GM12878 (cell line): Measurements from ENCODE around the gene EIF2S1. TPM values are rescaled to one million over a fixed set of nuclear protein-coding genes. Genes with fewer than 3 reads are reported as not detected.

Experiments
- ATAC-seq: fragments of 200-7000 bp; cut with Tn5 transposase; 3 replicates; pipeline ENCODE4 v1.9.1; 2020; ENCODE audit warnings: mild to moderate bottlenecking, moderate library complexity
- BruUV-seq: library from RNA; stranded (reverse); fragments of 400-500 nt; replicated peaks from 2 replicates; lab custom pipeline; 2021; lab: Mats Ljungman, UMichigan
- CTCF ChIA-PET: fragments of 300-600 bp; sonication (Branson Sonifier 250); formaldehyde crosslinking; extraction: SDS; loops from one replicate; lab custom pipeline; 2021; ENCODE audit warnings: inconsistent platforms; lab: Yijun Ruan, JAX
- POLR2A ChIA-PET: fragments of 350-600 bp; formaldehyde crosslinking; extraction: SDS; loops from one replicate; lab custom pipeline; 2021; ENCODE audit warnings: inconsistent platforms; lab: Charles Lee
- RAD21 ChIA-PET: fragments of 300-600 bp; sonication (Branson Sonifier 250); formaldehyde crosslinking; loops from one replicate; lab custom pipeline; 2023; ENCODE audit warnings: antibody characterized with exemption; ENCODE audit not compliant: unreplicated experiment; lab: Charles Lee
- SMC1A ChIA-PET: fragments of 300-600 bp; sonication (Branson Sonifier 250); formaldehyde crosslinking; loops from one replicate; lab custom pipeline; 2023; ENCODE audit not compliant: unreplicated experiment, uncharacterized antibody; lab: Charles Lee
- DNase-seq: peaks from one replicate; pipeline ENCODE4 v3.0.0-alpha.2; 2011; ENCODE audit warnings: low read depth, low spot score
- FAIRE-seq: peaks from 3 replicates; lab custom pipeline; 2011; peaks lifted over from hg19 to GRCh38; lab: Jason Lieb, UNC
- H2AFZ ChIP-seq: 2 replicates; pipeline ENCODE4 v1.6.0; 2011; ENCODE audit warnings: low read depth, low read length, control low read depth; ENCODE audit not compliant: control insufficient read depth
- H3K27ac ChIP-seq: 2 replicates; pipeline ENCODE4 v1.5.1; 2011; ENCODE audit warnings: control low read depth; ENCODE audit not compliant: control insufficient read depth, insufficient read depth
- H3K27me3 ChIP-seq, 2 experiments: replicated peaks in 1 of 2; 2 replicates each; pipeline versions ENCODE4 v1.6.0 to v1.6.1; 2011; ENCODE audit warnings: low read length in 1 of 2; ENCODE audit not compliant: control insufficient read depth in 2 of 2, insufficient read depth in 2 of 2
- H3K36me3 ChIP-seq, 2 experiments: 2 replicates each; pipeline ENCODE4 v1.5.1; 2011; ENCODE audit warnings: low read length in 1 of 2; ENCODE audit not compliant: control insufficient read depth in 2 of 2, insufficient read depth in 2 of 2
- H3K4me1 ChIP-seq: 2 replicates; pipeline ENCODE4 v1.6.1; 2011; ENCODE audit warnings: mild to moderate bottlenecking, low read length, moderate library complexity, mixed read lengths; ENCODE audit not compliant: control insufficient read depth, insufficient read depth
- H3K4me2 ChIP-seq: 2 replicates; pipeline ENCODE4 v1.6.0; 2011; ENCODE audit warnings: control low read depth; ENCODE audit not compliant: control insufficient read depth, insufficient read depth
- H3K4me3 ChIP-seq: fragments of 200-600 bp; sonication (generic); 2 replicates; pipeline ENCODE4 v1.5.1; 2016
- H3K79me2 ChIP-seq: 2 replicates; pipeline ENCODE4 v1.6.0; 2011; ENCODE audit warnings: low read length; ENCODE audit not compliant: control insufficient read depth, insufficient read depth
- H3K9ac ChIP-seq: 2 replicates; pipeline ENCODE4 v1.8.0; 2011; ENCODE audit warnings: low read length, control low read depth, mixed read lengths; ENCODE audit not compliant: control insufficient read depth, insufficient read depth
- H3K9me3 ChIP-seq: replicated peaks from 3 replicates; pipeline ENCODE4 v1.5.1; 2011; ENCODE audit warnings: mild to moderate bottlenecking, low read length; ENCODE audit not compliant: control insufficient read depth, insufficient read depth
- H4K20me1 ChIP-seq: 2 replicates; pipeline ENCODE4 v1.6.0; 2011; ENCODE audit not compliant: control insufficient read depth, insufficient read depth
- CHD1 ChIP-seq: IDR thresholded peaks from 2 replicates; pipeline ENCODE4 v1.6.1; 2012; ENCODE audit warnings: low read depth, low read length, improper control_type of control experiment
- ZBTB33 ChIP-seq: fragments of 450-650 bp; IDR thresholded peaks from 2 replicates; pipeline ENCODE4 v1.6.1; 2017; ENCODE audit warnings: mild to moderate bottlenecking
- WGBS: methylation state at CpG from one replicate; pipeline ENCODE4 v1.1.6; 2016; ENCODE audit warnings: low lambda C conversion rate; ENCODE audit not compliant: insufficient replicate concordance, insufficient coverage; ENCODE audit errors: missing lambda C conversion rate; 5-methylcytosine and 5-hydroxymethylcytosine counted together
- in situ Hi-C: fragments of 300-500 bp; cut with MboI; formaldehyde crosslinking; loops from 9 replicates; pipeline ENCODE4 v1.14.3; 2018; ENCODE audit warnings: mixed read lengths
- intact Hi-C: fragments of 100-400 bp; cut with micrococcal nuclease; formaldehyde crosslinking; loops from one replicate; pipeline ENCODE4 v1.14.2; 2022; ENCODE audit not compliant: unreplicated experiment
- polyA plus RNA-seq, 11 experiments: library from polyadenylated mRNA; depleted of rRNA in 4 of 11; unstranded in 6 of 11; stranded (reverse) in 5 of 11; fragments of >200 nt; fragmentation: Nextera tagmentation in 4 of 11; fragmentation: Illumina TruSeq in 1 of 11; extraction: Ambion mirVana in 4 of 11; extraction: Trizol in 1 of 11; gene quantifications; 1 replicate in 1 of 11; 2 replicates in 10 of 11; pipeline versions ENCODE4 v1.2.1 to v1.2.3, GENCODE V29; 2011 to 2016; ENCODE audit warnings: inconsistent platforms in 2 of 11, missing spikeins in 2 of 11, low read depth in 1 of 11
- total RNA-seq, 4 experiments: library from RNA; depleted of rRNA in 3 of 4; stranded (reverse); fragments of >200 nt in 3 of 4; fragmentation: Illumina TruSeq in 1 of 4; extraction: Trizol in 1 of 4; gene quantifications; 2 replicates each; pipeline versions ENCODE4 v1.2.1 to v1.2.3, GENCODE V29; 2013 to 2021
- TF ChIP-seq, protein P1 (sequence below): IDR thresholded peaks from 2 replicates; pipeline ENCODE4 v1.6.1; 2012; ENCODE audit warnings: low read length, inconsistent platforms

EIF2S1 gene
- total and polyA plus RNA-seq, 10 of the 15 experiments (the other 5 are each of a cell fraction or from before 2014, with no cell fraction given): 155 to 563 (median 262) TPM

- FAIRE-seq (no peak), DNase-seq (no peak), ATAC-seq (no peak)
- no peak overlapping the region for H3K4me3 ChIP-seq
- CTCF ChIA-PET: interaction anchor here (1.1 to 21.1 kb wide), 5 partner anchors 9 to 1059 kb away, joined by 3 to 583 read pairs (median 4); no protein-coding TSS in a partner anchor
- H3K9ac ChIP-seq: no peak overlapping the region
- SMC1A ChIA-PET: no interaction called here
- H3K9me3 ChIP-seq: no peaks in the 10 kb centered on the region
- POLR2A ChIA-PET: no interaction called here
- no peak overlapping the region for H2AFZ ChIP-seq
- no peaks in the 10 kb centered on the region for H3K79me2 ChIP-seq
- intact Hi-C loops: no loop called here
- RAD21 ChIA-PET: interaction anchor here (1.2 kb wide), 1 partner anchor 153 kb away, joined by 4 read pairs; no protein-coding TSS in a partner anchor
- no peaks in the 10 kb centered on the region for H3K4me1 ChIP-seq
- no peaks in the 10 kb centered on the region for H3K36me3 ChIP-seq
- peaks cover 0 to 3% of the 10 kb centered on the region in 2 experiments; a peak in 2 of 4 replicates for H3K27me3 ChIP-seq
- BruUV-seq: no TSS peak
- TF ChIP-seq, protein P1, sequence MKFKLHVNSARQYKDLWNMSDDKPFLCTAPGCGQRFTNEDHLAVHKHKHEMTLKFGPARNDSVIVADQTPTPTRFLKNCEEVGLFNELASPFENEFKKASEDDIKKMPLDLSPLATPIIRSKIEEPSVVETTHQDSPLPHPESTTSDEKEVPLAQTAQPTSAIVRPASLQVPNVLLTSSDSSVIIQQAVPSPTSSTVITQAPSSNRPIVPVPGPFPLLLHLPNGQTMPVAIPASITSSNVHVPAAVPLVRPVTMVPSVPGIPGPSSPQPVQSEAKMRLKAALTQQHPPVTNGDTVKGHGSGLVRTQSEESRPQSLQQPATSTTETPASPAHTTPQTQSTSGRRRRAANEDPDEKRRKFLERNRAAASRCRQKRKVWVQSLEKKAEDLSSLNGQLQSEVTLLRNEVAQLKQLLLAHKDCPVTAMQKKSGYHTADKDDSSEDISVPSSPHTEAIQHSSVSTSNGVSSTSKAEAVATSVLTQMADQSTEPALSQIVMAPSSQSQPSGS: no peak
- TF ChIP-seq CHD1: no peak
- TF ChIP-seq ZBTB33: no peak
- WGBS: 46% methylated on average over 11 of the region's 11 CpGs
- no peaks in the 10 kb centered on the region for H4K20me1 ChIP-seq
- H3K4me2 ChIP-seq: no peak overlapping the region
- H3K27ac ChIP-seq: no peak overlapping the region
- in situ Hi-C loops: no loop called here
These were observed 58.5 kb downstream of the EIF2S1 start for GRCh38 chr14:67418401-67419191.
